Measurements from ENCODE around the gene FAM50A. TPM values are rescaled to one million over a fixed set of nuclear protein-coding genes. Genes with fewer than 3 reads are reported as not detected.
"Not testable (repeated sequence)": the region's sequence is repeated elsewhere in the genome, so short reads cannot be mapped to it uniquely, and the experiment has no call there.

The FAM50A gene
- total RNA-seq, 1 donor from 2014 or later, result 57.6 TPM

GRCh38 chrX:154399527-154400368, 44.2 kb upstream of the FAM50A start:
- H3K9me3 Mint-ChIP-seq, result no peaks in the 10 kb centered on the region
- H3K27ac Mint-ChIP-seq, result peak overlapping the region; percentile 99
- TF ChIP-seq CTCF (IDR thresholded peaks at IDR 0.05; ENCODE audit: unreplicated experiment), result no peak
- no peak for DNase-seq (ENCODE audit: low spot score in 2 of 2, unreplicated experiment in 2 of 2)
- no peaks in the 10 kb centered on the region for H3K27me3 Mint-ChIP-seq (ENCODE audit: low read depth)
- H3K4me3 Mint-ChIP-seq, result peak overlapping the region; percentile 96
- H3K36me3 Mint-ChIP-seq, result peaks cover 19% of the 10 kb centered on the region
- peaks cover 11% of the 10 kb centered on the region for H3K4me1 Mint-ChIP-seq

- not testable (repeated sequence) for H3K9me3 Mint-ChIP-seq
Measured at GRCh38 chrX:154400369-154400817, 43.5 kb upstream of the FAM50A start.

GRCh38 chrX:154401045-154401799, 42.7 kb upstream of the FAM50A start:
- Mint-ChIP-seq H3K9me3 (no peaks in the 10 kb centered on the region), H3K4me1 (peaks cover 11% of the 10 kb centered on the region), H3K27ac (peak overlapping the region; percentile 6), H3K36me3 (peaks cover 19% of the 10 kb centered on the region), H3K4me3 (peak overlapping the region; percentile 34), H3K27me3 (ENCODE audit: low read depth) (no peaks in the 10 kb centered on the region)
- no peak for DNase-seq (ENCODE audit: low spot score in 2 of 2, unreplicated experiment in 2 of 2)
- TF ChIP-seq CTCF (IDR thresholded peaks at IDR 0.05; ENCODE audit: unreplicated experiment), result no peak

More at GRCh38 chrX:154400369-154400817, 43.5 kb upstream of the FAM50A start:
- H3K4me3 Mint-ChIP-seq, result peak overlapping the region; percentile 96
- H3K36me3 Mint-ChIP-seq, result peaks cover 19% of the 10 kb centered on the region
- H3K4me1 Mint-ChIP-seq, result peaks cover 11% of the 10 kb centered on the region
- DNase-seq (ENCODE audit: low spot score in 2 of 2, unreplicated experiment in 2 of 2); H3K27ac Mint-ChIP-seq; H3K27me3 Mint-ChIP-seq (ENCODE audit: low read depth): not testable (repeated sequence)

- Mint-ChIP-seq H3K36me3 (peaks cover 20% of the 10 kb centered on the region), H3K27me3 (ENCODE audit: low read depth) (no peaks in the 10 kb centered on the region), H3K4me3 (no peak overlapping the region), H3K4me1 (peaks cover 11% of the 10 kb centered on the region), H3K27ac (no peak overlapping the region), H3K9me3 (no peaks in the 10 kb centered on the region)
- DNase-seq (ENCODE audit: low spot score in 2 of 2, unreplicated experiment in 2 of 2), result no peak
- TF ChIP-seq CTCF (IDR thresholded peaks at IDR 0.05; ENCODE audit: unreplicated experiment), result no peak
Measured at GRCh38 chrX:154401918-154402621, 41.9 kb upstream of the FAM50A start.

GRCh38 chrX:154402622-154403127, 41.3 kb upstream of the FAM50A start:
- H3K9me3 Mint-ChIP-seq, result no peaks in the 10 kb centered on the region
- no peak overlapping the region for H3K4me3 Mint-ChIP-seq
- DNase-seq (ENCODE audit: low spot score in 2 of 2, unreplicated experiment in 2 of 2), result no peak
- H3K27ac Mint-ChIP-seq, result no peak overlapping the region
- peaks cover 20% of the 10 kb centered on the region for H3K36me3 Mint-ChIP-seq
- peaks cover 11% of the 10 kb centered on the region for H3K4me1 Mint-ChIP-seq
- no peak for TF ChIP-seq CTCF (IDR thresholded peaks at IDR 0.05; ENCODE audit: unreplicated experiment)
- no peaks in the 10 kb centered on the region for H3K27me3 Mint-ChIP-seq (ENCODE audit: low read depth)
